GM19463 (cell line): Measurements from ENCODE around the gene SSBP1.
"Not testable (repeated sequence)": the region's sequence is repeated elsewhere in the genome, so short reads cannot be mapped to it uniquely, and the experiment has no call there.

ENCODE experiments used
- ATAC-seq: cut with Tn5 transposase; IDR thresholded peaks from one replicate; pipeline ENCODE4 v1.9.1; 2021; ENCODE audit warnings: mild to moderate bottlenecking, moderate library complexity; ENCODE audit not compliant: unreplicated experiment

The SSBP1 gene

DNA sequence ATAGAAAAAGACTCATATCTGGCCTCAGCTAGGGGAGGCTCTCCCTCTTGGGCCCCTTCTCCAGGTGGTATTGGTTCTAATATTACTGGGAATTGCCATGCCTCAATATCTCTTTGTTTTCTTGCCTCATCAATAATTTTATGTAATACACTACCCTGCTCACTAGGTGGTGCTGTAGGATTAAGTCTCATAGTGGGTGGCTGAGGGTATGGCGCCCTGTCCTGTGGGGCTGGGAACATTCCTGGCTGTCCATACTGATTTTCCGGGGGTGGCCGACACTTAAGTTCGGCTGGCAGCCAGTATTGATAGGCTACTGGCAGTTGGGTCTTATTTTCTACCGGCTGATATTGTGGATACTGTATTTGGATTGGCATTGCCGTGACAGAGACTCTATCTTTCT is 16.8 kb downstream of the SSBP1 start:
- no peak for ATAC-seq

DNA sequence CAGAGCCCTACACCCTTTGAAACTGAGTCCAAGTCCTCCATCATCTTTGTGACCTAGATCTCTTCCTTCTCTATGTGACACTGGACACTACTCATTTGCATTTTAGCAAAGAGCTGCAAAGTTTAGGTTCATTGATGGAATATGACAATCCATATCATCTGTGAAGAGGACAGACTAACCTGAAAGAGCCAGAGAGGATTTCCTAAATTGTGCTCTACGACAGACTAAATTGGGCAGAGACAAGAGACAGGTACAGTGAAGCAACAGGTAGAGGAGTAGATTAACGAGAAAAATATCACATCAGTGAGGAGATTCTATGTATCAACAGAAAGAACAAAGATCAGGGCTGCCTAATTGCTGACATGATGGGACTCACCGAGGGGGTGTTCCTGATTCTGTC is 25.6 kb downstream of the SSBP1 start, which contains the start of gene TAS2R3:
TAS2R3 (plus strand) TSS at position 301 of the 400 bp plus-strand sequence; CDS start at position 363, 62 bp downstream.
- no peak for ATAC-seq

DNA sequence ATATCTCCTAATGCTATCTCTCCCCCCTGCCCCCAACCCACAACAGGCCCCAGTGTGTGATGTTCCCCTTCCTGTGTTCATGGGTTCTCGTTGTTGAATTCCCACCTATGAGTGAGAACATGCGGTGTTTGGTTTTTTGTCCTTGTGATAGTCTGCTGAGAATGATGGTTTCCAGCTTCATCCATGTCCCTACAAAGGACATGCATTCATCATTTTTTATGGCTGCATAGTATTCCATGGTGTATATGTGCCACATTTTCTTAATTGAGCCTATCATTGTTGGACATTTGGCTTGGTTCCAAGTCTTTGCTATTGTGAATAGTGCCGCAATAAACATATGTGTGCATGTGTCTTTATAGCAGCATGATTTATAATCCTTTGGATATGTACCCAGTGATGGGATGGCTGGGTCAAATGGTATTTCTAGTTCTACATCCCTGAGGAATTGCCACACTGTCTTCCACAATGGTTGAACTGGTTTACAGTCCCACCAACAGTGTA is 32.0 kb downstream of the SSBP1 start:
- ATAC-seq: not testable (repeated sequence)

DNA sequence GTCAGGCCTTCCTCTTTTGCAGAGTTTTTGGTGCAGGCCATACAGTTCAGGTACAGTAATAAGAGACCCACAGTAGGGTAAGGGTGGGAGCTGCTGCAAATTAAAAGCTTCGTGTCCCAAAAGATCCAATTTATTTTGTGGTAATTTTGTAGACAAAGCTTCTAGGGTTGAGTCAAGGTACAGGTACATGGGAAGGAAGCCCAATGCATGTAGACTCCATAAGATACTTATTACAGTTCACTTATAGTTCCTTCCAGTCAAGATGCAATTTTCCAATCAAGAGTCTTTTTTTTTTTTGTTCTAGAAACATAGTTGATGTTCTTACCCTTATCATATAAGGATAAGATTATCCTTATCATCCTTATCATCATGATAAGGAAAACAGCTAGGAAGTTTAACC is 38.2 kb downstream of the SSBP1 start, which contains the start of gene TAS2R4:
TAS2R4 (plus strand) TSS at position 301 of the 400 bp plus-strand sequence. CDS start 1,815 bp downstream, outside the sequence.
- ATAC-seq: no peak

DNA sequence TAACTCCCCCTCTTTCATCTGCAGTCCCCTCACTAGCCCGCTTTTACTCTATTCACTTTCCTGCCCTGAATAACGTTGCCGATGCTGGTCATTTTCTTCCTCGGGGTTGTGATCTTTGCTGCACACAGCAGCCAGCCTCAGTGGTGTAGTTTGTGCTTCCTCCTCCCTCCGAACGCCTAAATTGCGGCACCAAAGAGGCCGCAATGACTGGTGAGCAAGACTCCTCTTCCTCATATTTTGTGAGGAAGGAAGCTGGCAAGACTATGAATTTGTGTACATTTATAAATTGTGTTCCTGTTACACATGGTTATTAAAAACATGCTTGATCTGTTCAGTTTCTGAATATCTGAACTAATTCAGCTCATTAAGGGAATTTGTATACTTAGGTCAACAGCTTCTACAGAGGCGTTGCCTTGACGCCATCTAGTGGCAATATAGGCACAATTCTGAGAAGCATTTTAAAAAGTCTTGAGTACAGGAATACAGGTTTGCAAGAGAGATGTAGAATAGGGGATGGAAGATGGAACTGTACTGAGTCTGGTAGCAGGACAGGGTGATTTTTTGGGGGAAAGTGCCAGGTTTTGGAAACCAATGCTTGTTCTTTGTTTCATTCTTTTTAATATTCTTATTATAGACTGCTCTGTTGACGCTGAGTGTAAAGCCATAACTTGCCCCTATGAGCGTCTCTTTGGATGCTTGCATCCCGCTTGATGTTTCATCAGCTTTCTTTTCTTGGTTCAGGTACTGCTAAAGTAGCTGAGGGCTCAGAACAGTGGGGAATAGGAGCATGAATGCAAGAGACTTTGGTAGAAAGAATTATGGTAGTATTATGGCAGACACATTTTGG is 47.8 kb downstream of the SSBP1 start:
- ATAC-seq: peak; percentile 73

DNA sequence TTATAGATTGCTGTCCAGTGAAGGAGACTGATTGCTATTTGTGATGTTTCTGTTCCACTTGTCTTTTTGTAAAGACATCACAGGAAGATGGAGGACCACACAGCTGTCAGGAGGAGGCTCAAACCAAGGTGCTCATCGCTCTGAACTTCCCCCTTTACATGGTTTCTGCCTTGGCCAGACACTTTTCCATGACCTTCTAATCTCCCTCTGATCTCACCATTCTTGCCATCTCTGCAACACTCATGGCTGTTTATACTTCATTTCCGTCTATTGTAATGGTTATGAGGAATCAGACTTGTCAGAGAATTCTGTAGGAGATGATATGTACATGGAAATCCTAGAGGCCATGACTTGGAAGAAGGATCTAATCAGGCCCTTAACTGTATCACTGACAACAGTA is 50.1 kb downstream of the SSBP1 start:
- ATAC-seq: no peak

DNA sequence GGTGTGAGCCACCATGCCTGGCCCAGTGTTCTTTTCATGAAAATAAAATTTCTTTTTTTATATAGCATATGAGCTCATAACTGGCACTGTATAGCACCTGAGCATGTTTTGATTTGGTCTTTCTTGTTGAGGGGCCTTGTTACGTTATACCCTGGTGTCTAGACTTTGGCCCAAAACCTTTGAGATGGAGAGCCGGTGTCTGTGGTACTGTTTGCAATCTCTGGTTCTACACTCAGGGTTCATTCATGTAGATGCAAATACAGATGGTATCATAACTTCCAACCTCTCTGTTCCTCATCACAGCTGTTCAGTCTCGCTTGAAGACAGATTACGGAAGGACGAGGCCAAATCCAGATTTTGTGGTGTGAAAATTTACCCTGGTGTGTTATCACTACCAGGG is 51.8 kb downstream of the SSBP1 start, which contains the start of gene TAS2R5:
TAS2R5 (plus strand) TSS at position 301 of the 400 bp plus-strand sequence. CDS start 145 bp downstream, outside the sequence.
- no peak for ATAC-seq

DNA sequence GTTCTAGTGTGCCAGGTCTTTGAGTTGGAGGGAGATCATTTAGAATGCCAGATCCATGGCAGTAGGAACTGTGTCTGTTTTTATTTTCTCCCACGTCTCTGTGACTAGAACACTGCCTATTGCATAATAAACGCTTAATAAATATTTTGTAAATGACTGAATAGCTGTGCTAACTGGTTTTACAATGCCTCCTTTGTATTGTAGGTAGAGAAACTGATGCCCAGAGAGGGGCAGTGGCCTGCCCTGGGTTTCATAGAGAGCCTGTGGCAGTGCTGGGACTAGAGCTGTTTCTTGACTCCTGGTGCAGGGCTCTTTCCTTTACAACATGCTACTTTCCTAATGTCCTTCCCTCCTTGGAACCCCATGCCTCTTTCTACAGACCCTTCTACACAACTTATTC is 54.4 kb downstream of the SSBP1 start:
- ATAC-seq: no peak
